ENCODE measurements around the gene ABHD12.
A peak's percentile ranks its signal among the peaks of the same experiment; 100 is the strongest.

The ABHD12 gene

DNA sequence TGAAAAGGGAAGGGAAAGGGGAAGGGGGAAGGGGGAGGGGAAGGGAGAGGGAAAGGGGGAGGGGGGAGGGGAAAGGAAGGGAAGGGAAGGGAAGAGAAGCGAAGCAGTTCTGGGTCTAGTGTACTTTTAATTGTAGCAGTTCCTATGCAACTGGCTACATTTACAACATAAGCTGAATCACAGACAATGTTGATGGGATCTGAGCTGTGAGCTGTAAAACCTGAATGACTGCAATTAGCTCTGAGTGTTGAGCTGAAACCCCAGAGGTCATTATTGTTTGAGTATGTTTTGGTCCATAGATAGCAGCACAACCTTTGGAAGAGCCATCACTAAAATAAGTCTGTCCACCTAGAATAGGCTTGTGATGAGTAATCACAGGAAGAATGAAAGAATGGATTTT, 7.2 kb upstream of the ABHD12 start:
- H3K27ac Mint-ChIP-seq, result no peak overlapping the region
- H3K9me3 Mint-ChIP-seq, result peaks cover 5% of the 10 kb centered on the region
- no peaks in the 10 kb centered on the region for H3K36me3 Mint-ChIP-seq (ENCODE audit: low read depth)
- H3K27me3 Mint-ChIP-seq, result no peaks in the 10 kb centered on the region
- H3K4me3 Mint-ChIP-seq, result no peak overlapping the region
- H3K4me1 Mint-ChIP-seq (ENCODE audit: low read depth), result no peaks in the 10 kb centered on the region

DNA sequence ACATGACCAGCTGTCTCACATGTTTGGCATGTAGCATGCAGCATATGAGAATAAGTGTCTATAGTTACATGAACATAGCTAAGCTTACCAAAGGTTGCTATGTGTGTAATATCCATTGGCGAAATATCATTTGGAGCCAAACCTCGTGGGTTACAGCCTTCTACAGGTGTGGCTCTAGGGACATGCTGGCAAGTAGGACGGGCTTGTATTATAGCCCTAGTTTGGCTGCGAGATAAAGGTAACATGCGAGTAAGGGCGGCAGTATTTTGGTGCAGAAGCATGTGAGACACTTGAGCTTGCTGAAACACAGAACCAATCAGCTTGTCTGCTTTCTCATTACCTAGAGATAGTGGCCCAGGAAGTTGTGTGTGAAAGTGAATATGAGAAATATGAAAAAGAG, 6.5 kb upstream of the ABHD12 start:
- H3K4me1 Mint-ChIP-seq (ENCODE audit: low read depth), result no peaks in the 10 kb centered on the region
- no peak overlapping the region for H3K27ac Mint-ChIP-seq

DNA sequence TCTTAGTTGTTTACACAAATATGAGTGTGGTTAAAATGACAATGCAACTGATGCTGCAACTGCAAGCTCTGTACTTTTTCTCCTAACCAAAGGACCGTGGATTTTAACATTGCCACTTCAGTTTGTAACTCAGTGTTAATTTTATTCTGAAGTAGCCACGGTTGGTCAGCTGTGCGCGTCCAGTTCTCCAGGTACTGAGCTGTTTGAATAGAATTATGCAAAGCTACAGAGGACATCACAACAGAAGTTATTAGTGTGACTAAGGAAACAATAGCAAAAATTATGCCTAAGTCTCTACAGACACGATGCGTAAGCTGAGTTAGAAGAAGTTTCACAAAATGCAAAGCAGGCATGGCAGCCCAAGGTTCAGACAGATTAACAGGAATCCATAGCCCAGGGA, 4.4 kb upstream of the ABHD12 start:
- Mint-ChIP-seq H3K4me3 (no peak overlapping the region), H3K27ac (no peak overlapping the region), H3K4me1 (ENCODE audit: low read depth) (peaks cover 6% of the 10 kb centered on the region), H3K36me3 (ENCODE audit: low read depth) (no peaks in the 10 kb centered on the region), H3K9me3 (no peaks in the 10 kb centered on the region), H3K27me3 (no peaks in the 10 kb centered on the region)

More for the DNA sequence above, 6.5 kb upstream of the ABHD12 start:
- Mint-ChIP-seq H3K27me3 (no peaks in the 10 kb centered on the region), H3K9me3 (no peaks in the 10 kb centered on the region), H3K36me3 (ENCODE audit: low read depth) (no peaks in the 10 kb centered on the region), H3K4me3 (no peak overlapping the region)

DNA sequence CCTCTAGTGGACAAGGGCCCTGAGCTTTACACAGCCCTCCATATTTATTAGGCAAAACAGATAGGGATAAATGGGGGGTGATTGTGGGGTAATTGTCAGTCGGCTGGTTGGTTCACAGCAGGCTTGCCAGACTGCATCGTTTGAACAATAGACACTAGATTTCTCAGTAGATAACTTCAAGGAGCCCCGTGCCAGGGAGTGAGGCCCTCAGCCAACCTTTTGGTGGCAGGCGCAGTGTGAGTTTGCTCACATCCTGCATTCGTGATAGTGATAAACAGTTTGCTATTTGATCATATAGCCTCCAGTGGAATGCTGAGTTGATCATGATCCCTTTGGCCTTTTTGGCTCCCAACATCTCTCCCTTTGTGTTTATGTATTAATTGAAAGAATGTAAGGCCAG, 3.6 kb upstream of the ABHD12 start:
- H3K36me3 Mint-ChIP-seq (ENCODE audit: low read depth), result no peaks in the 10 kb centered on the region
- no peaks in the 10 kb centered on the region for H3K9me3 Mint-ChIP-seq
- H3K4me1 Mint-ChIP-seq (ENCODE audit: low read depth), result peaks cover 10% of the 10 kb centered on the region
- no peak overlapping the region for H3K4me3 Mint-ChIP-seq
- no peaks in the 10 kb centered on the region for H3K27me3 Mint-ChIP-seq
- no peak overlapping the region for H3K27ac Mint-ChIP-seq

DNA sequence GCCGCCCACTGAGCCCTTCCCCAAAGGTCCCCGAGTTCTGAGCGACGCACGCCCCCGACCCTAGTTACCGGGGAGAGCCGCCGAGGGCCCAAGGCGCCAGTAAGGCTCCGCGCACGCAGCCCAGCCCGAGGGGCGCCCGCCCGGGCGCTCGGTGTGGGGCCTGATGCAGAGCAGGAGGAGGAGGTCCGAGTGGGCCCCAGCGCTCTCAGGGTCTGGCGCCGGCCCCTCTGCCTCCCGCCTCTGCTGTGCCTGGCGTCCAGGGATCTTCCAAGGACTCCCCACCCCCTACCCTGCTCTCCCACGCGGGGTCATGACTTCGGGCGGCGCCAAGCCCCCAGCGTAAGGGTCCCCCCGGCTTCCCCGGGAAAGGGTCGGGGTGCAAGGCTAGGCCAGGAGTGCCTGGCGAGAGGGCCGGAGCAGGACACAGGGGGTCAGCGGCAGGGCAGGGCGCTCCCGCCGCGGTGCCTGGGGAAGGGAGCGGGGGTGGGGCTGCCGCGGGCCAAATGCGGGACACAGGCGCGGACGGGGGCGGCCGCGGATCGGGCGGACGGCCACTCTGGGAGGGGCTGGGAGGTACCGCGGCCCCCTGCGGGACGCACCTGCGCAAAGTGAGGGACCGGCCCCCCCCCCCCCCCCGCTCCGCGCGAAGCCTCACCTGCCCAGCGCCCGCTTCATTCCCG, 637 bp downstream of the ABHD12 start:
- Mint-ChIP-seq H3K9me3 (no peaks in the 10 kb centered on the region), H3K4me3 (peak overlapping the region; percentile 88), H3K4me1 (ENCODE audit: low read depth) (peaks cover 17% of the 10 kb centered on the region), H3K36me3 (ENCODE audit: low read depth) (peaks cover 4% of the 10 kb centered on the region), H3K27me3 (no peaks in the 10 kb centered on the region), H3K27ac (peak overlapping the region; percentile 63)

DNA sequence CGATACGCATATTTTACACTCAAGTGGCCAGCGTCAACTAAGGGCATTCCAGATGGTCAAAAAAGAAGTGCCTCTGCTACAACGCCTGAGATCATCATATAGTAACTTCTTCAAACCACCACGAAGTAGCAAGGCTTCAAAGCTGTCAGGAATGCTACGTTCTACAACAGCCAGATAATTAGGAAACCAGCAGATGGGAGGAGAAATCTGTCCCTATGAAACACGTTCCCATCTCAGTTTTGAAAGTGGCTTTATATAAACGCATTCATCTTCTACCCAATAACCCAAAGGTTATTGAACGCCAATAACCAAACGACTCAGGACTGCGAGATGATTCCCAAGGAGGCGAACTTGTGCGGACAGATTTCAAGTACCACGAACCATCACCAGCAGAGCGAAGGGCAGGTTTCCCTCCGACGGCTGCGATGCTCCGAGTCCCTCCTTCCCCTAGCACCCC, 1.2 kb downstream of the ABHD12 start:
- no peaks in the 10 kb centered on the region for H3K9me3 Mint-ChIP-seq
- H3K4me3 Mint-ChIP-seq, result peak overlapping the region; percentile 88
- no peaks in the 10 kb centered on the region for H3K27me3 Mint-ChIP-seq
- H3K36me3 Mint-ChIP-seq (ENCODE audit: low read depth), result peaks cover 4% of the 10 kb centered on the region
- peak overlapping the region; percentile 63 for H3K27ac Mint-ChIP-seq
- H3K4me1 Mint-ChIP-seq (ENCODE audit: low read depth), result peaks cover 17% of the 10 kb centered on the region

DNA sequence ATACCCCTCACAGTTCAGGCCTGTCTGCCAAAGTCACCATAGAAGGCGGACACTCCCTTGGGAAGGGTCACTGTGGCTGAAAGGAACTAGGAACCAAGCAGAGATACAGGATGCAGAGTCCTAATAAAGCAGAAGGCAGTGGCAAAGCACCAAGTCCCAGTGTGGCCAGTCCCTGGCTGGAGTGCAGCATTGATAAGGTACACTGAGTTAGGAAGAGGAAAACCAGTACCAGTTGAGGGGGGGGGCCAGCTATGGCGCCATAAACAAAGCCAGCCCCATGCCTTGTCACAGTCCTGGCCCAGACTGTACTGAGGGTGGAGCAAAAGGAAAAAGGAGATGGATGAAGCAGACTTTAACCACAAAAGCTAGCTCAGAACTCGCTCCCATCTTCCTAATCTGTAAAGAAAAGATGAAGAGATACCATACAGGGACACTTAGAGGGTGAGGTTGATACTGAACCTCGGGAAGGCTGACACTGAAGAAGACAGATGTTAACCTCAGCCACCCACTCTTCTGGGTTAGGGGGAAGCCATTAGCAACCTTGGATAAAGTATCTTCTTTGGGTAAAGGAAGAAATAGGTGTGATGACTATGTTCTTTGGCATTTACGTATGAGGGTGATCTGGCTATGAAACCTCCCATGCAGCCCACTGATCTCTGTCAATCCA, 7.8 kb downstream of the ABHD12 start:
- Mint-ChIP-seq H3K4me1 (ENCODE audit: low read depth) (peaks cover 15% of the 10 kb centered on the region), H3K27ac (no peak overlapping the region), H3K36me3 (ENCODE audit: low read depth) (peaks cover 8% of the 10 kb centered on the region), H3K4me3 (no peak overlapping the region), H3K27me3 (no peaks in the 10 kb centered on the region), H3K9me3 (no peaks in the 10 kb centered on the region)

DNA sequence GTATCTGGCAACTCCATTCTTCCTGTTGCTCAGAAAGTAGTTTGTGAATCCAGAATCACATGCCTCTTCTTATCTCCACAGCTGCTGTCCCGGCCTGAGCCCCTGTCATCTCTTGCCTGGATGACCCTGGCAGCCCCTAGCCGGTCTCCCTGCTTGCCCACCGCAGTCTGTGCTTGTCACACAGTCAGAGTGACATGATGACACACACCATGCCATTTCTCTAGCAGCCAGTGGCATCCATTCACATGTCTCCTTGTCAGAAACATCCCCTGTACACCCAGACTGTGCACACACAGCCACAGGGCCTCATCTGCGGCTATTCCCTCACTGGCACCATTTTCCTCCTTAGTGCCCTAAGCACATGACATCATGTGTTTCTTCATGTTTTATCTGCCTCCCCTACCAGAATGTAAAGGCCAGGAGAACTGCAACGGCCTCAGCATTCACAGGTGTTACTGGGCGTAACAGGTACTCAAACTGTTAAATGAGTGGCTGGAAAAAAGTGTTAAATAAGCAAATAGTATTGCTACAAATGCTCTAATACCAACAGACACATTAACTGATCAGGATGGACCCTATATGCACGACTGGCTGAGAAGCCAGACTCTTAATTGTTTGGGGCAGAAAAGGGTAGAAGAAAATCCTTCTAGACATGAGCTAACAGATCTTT, 9.6 kb downstream of the ABHD12 start:
- Mint-ChIP-seq H3K27me3 (no peaks in the 10 kb centered on the region), H3K4me1 (ENCODE audit: low read depth) (peaks cover 15% of the 10 kb centered on the region), H3K4me3 (no peak overlapping the region), H3K9me3 (no peaks in the 10 kb centered on the region), H3K27ac (no peak overlapping the region), H3K36me3 (ENCODE audit: low read depth) (peaks cover 8% of the 10 kb centered on the region)

DNA sequence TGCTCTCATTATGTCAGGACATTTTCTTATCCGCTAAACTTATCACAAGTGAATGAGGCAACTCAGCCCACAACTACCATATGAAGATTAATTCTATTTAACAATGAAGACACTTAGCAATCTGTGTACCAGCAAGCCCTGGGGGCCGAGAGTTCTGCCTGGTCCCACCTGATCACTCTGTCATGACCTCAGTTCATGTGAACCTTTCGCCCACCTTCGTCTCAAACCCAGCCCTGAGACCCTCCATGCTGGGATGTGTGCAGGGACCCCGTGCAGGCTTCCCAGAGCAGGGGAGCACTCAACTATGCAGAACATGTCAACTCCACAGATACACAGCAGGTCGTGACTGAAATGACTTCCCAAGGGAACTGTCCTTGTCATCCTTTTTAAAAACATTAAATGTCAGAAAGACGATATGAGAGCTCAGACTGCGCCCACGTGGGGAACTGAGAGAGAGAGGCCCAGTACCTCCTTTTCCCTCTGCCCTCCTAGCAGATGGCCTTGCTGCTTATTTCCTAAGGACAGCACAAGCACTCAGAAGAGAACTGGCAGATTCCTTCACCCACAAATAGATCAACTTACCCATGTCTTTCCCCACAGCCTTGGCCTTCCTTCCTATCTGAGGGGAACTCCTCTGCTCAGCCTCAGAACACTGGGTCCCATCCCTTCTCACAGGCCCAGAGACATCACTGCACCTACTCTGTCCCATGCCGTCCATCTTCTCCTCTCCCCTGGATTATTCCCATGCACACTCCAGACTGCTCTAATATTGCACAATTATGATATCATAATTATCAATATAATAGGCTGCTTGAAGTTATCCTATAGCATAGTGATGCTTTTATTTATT, 11.5 kb downstream of the ABHD12 start:
- H3K9me3 Mint-ChIP-seq, result no peaks in the 10 kb centered on the region
- H3K27ac Mint-ChIP-seq, result peak overlapping the region; percentile 5
- no peak overlapping the region for H3K4me3 Mint-ChIP-seq
- H3K27me3 Mint-ChIP-seq, result no peaks in the 10 kb centered on the region
- H3K36me3 Mint-ChIP-seq (ENCODE audit: low read depth), result peaks cover 14% of the 10 kb centered on the region
- peaks cover 15% of the 10 kb centered on the region for H3K4me1 Mint-ChIP-seq (ENCODE audit: low read depth)

DNA sequence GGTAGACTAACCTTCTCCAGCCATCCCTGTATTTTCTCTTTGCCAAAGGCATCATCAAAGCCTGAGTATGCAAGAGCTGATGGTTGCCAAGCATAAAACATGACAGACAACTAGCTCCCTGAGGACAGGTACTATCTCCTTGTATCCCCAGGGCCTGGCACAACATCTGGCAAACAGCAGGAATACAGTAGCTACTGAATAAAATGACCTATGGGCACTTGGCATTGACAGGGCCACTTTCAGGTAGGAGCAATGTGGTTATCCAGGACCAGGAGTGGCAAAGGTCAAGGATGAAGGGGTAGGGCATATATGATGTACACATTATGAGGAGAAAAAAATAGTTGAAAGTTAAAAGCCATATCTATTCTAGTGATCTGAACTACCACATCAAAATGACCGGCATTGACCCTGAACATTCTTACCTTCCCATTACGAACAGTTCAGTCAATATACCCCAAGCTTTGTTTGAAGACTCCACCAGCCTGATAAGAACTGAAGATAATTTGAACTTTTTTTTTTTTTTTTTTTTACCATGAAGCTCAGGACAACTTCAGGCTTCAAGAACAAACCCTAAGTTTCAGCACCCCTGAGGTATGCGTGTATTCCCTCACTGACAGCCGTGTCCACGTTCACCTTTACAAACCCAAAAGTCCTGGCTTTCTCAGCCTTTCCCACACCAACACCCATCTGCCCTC, 12.3 kb downstream of the ABHD12 start:
- H3K27ac Mint-ChIP-seq, result no peak overlapping the region
- H3K27me3 Mint-ChIP-seq, result no peaks in the 10 kb centered on the region
- H3K36me3 Mint-ChIP-seq (ENCODE audit: low read depth), result peaks cover 22% of the 10 kb centered on the region
- peaks cover 17% of the 10 kb centered on the region for H3K4me1 Mint-ChIP-seq (ENCODE audit: low read depth)
- H3K9me3 Mint-ChIP-seq, result no peaks in the 10 kb centered on the region
- H3K4me3 Mint-ChIP-seq, result no peak overlapping the region

DNA sequence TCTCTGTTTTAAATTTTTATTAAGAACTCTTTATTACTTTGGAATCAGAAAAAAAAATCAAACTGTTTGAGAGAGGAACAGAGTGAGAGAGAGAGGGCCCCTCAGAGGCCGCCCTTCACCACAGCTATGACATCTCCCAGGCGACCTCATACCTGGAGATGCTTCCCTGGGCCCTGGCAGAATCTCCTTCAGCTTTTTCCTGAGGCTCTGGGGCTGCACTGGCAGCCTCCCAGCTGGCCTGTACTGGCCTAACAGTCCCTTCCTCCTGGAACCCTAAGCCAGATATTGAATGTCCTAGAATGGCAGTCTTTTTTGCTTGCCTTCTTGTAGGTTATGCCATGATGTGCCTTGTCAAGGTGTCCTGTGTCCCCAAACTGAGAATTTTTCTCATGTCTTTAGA, 13.7 kb downstream of the ABHD12 start:
- Mint-ChIP-seq H3K4me1 (ENCODE audit: low read depth) (peaks cover 18% of the 10 kb centered on the region), H3K27me3 (no peaks in the 10 kb centered on the region), H3K9me3 (no peaks in the 10 kb centered on the region), H3K36me3 (ENCODE audit: low read depth) (peaks cover 16% of the 10 kb centered on the region), H3K4me3 (no peak overlapping the region), H3K27ac (no peak overlapping the region)

DNA sequence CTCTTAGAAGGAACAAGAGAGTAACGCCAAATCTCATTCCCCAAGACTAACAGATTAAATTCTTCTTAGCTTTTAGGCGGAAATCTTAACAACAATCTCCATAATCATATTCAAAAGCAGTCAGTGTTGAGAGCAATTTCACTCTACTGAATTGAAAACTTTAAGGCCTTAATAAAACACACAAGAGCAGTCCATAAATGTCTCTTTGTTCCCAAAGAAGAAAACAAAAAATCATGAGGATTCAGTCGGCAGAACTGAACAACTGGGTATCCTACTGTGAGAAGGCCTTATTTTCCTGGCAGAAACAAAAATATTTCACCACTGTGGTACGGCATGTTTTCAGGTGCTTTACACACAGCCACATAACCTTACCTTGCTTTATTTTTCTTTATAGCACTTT, 14.4 kb downstream of the ABHD12 start:
- H3K4me3 Mint-ChIP-seq, result no peak overlapping the region
- peaks cover 24% of the 10 kb centered on the region for H3K4me1 Mint-ChIP-seq (ENCODE audit: low read depth)
- peaks cover 19% of the 10 kb centered on the region for H3K36me3 Mint-ChIP-seq (ENCODE audit: low read depth)

DNA sequence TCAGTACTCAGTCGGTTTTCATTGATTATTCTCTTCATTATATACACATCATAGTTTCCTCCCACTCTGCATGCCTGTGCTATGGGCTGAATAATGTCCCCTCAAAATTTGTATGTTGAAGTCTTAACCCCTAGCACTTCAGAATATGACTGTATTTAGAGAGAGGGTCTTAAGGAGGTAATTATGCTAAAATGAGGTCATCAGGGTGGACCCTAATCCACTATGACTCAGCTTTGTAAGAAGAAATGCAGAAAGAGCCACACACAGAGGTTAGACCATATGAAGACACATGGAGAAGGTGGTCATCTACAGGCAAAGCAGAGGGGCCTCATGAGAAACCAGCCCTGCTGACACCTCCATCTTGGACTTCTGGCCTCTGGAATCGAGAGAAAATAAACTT, 15.8 kb downstream of the ABHD12 start:
- Mint-ChIP-seq H3K27ac (no peak overlapping the region), H3K4me3 (no peak overlapping the region), H3K36me3 (ENCODE audit: low read depth) (peaks cover 19% of the 10 kb centered on the region), H3K27me3 (no peaks in the 10 kb centered on the region), H3K4me1 (ENCODE audit: low read depth) (peaks cover 25% of the 10 kb centered on the region), H3K9me3 (no peaks in the 10 kb centered on the region)

More for the DNA sequence above, 14.4 kb downstream of the ABHD12 start:
- no peaks in the 10 kb centered on the region for H3K27me3 Mint-ChIP-seq
- no peaks in the 10 kb centered on the region for H3K9me3 Mint-ChIP-seq
- no peak overlapping the region for H3K27ac Mint-ChIP-seq

DNA sequence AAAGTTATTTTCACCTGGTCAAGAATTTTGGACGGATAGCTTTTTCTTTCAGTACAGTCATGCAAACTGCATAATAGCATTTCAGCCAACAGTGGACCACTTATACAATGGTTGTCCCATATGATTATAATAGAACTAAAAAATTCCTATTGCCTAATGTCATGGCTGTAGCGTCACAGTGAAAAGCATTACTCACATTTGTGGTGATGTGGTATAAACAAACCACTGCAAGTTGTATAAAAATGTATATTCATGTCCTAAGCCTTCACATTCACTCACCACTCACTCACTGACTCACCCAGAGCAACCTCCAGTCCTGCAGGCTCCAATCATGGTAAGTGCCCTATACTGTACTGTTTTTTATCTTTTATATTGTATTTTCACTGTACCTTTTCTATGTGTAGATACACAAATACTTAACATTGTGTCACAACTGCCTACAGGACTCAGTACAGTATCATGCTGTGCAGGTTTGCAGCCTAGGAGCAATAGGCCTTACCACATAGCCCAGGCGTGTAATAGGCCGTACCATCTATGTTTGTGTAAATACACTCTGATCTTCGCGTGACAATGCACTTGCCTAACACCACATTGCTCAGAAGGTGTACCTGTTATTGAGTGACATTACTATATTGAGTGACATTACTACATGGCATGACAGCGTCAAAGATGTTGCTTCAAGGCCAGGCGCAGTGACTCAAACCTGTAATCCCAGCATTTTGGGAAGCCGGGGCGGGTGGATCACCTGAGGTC, 17.9 kb downstream of the ABHD12 start:
- peaks cover 19% of the 10 kb centered on the region for H3K4me1 Mint-ChIP-seq (ENCODE audit: low read depth)
- H3K36me3 Mint-ChIP-seq (ENCODE audit: low read depth), result peaks cover 19% of the 10 kb centered on the region
- no peaks in the 10 kb centered on the region for H3K27me3 Mint-ChIP-seq
- H3K9me3 Mint-ChIP-seq, result no peaks in the 10 kb centered on the region
- peak overlapping the region; percentile 26 for H3K27ac Mint-ChIP-seq
- H3K4me3 Mint-ChIP-seq, result no peak overlapping the region
